ENCODE measurements around the gene FBP2.

- TF ChIP-seq CTCF (conservative IDR thresholded peaks at IDR 0.05 in 1 of 2, IDR thresholded peaks at IDR 0.05 in 1 of 2; ENCODE audit: low read depth in 1 of 2, low read length in 2 of 2) (no peak), EZH2 (IDR thresholded peaks at IDR 0.05; ENCODE audit: low read length, missing control alignments) (no peak)
Observed at GRCh38 chr9:94557376-94557775, 36.2 kb downstream of the FBP2 start.
